Measurements from ENCODE around the gene CDK5RAP3.
A peak's percentile ranks its signal among the peaks of the same experiment; 100 is the strongest.

Gene CDK5RAP3

GRCh38 chr17:47948706-47949196 lies 22.2 kb upstream of the CDK5RAP3 start:
- no peak for DNase-seq (ENCODE audit: insufficient read length, low spot score)
- FAIRE-seq = no peak

- DNase-seq (ENCODE audit: insufficient read length, low spot score) (peak; percentile 60), FAIRE-seq (peak; percentile 83)
These were observed 21.6 kb upstream of the CDK5RAP3 start for GRCh38 chr17:47949197-47949759.

DNA sequence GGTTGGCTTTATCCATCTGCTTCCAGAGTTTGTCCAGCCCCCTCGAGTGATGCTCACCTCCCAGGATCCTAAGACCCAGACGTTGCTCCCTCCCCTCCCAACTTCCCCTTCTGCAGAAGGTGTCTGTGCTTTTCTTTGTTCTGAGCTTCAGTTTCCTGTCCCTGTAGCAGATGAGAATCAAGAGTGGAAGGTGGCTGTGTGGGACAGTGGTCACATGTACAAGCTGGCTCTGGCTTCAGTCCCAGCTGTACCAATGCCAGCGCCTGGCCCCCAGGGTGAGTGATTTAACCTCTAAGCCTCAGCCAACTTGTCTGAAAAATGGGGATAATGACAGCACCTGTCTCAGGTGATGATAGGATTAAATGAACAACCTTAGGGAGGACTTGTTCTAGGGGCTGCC lies 21.0 kb upstream of the CDK5RAP3 start:
- FAIRE-seq (peak; percentile 91), DNase-seq (ENCODE audit: insufficient read length, low spot score) (no peak)

- DNase-seq (ENCODE audit: insufficient read length, low spot score) = no peak
- no peak for FAIRE-seq
These were observed 20.5 kb upstream of the CDK5RAP3 start for GRCh38 chr17:47950448-47950847.

DNA sequence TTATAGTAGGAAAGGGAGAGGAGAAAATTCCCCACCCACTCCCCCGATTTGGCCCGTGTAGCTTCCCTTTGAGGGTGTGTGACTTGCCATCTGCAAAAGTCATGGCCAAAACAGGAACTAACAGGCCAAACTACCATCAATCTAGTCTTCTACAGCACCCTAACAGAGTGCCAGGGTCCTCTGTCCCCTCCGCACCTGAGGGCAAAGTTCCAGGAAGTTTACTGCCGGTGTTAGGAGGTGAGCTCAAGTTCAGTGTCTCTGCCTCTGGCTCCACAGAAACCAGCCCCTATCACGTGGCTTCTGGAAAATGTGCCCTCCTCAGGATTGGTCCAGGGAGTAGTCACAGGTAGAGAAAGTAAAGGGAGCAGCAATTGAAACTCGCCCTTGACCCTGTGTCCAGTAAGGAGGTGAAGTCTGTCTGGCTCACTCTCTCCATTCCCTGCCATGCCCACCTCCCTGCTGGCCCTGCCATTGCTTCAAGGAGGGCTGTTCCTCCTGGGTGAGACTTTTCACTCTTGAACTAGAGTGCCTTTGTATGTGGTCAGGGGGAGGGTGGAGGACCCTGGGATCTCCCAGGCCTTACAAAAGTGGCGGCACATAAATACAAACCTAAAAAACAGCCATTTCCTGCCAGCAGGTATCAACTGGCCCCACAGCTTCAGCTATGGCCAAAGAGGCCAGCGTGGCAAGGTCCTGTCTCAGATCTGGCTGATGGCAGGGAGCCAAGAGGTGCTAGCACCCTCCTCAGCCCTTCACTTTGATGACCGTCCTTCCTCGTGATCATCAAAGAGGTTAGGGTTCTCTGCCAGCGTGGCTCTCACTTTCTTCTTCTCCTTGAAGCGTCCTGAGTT lies 18.5 kb upstream of the CDK5RAP3 start:
- no peak for FAIRE-seq

GRCh38 chr17:47953909-47954308 lies 17.0 kb upstream of the CDK5RAP3 start:
- FAIRE-seq = no peak

More for the DNA sequence above, 18.5 kb upstream of the CDK5RAP3 start:
- DNase-seq (ENCODE audit: insufficient read length, low spot score) = no peak

DNA sequence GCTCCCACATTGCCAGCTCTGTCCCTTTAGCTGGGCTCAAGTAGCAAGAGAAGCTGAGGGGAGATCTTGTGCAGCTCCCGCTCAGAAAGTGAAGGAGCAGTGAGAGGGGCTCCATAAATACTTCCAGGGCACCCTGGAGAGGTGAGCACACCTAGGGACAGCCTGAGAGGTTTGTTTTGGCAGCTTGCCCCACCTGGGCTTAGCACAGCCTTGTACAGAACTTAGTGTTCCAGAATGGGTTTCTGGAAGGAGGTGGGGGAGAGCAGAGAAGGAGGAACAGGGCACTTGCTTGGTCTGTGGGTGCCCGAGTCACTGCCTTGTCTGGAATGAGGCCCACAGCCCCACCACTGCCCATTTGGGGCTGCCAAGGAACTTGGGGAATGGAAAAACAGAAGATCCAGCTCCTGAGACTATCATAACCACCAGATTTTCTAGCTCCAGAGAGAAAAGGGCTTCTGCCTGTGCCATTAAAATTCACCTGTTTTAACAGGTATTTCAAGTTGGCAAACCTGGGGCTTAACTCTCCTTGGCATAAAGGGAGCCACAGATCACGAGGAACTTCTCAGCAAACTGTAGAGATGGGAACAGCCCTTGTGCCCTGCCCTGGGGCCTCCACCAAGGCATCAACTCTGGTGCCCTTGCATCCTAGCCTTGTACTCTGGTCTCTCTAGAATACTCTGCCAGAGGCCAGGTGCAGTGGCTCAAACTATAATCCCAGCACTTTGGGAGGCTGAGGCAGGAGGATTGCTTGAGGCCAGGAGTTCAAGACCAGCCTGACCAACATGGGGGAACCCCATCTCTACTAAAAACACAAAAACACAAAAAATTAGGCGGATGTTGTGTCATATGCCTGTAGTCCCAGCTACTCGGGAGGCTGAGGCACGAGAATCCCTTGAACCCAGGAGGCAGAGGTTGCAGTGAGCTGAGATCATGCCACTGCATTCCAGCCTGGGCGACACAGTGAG lies 15.1 kb upstream of the CDK5RAP3 start:
- FAIRE-seq (no peak), DNase-seq (ENCODE audit: insufficient read length, low spot score) (no peak)

More at GRCh38 chr17:47953909-47954308, 17.0 kb upstream of the CDK5RAP3 start:
- no peak for DNase-seq (ENCODE audit: insufficient read length, low spot score)

DNA sequence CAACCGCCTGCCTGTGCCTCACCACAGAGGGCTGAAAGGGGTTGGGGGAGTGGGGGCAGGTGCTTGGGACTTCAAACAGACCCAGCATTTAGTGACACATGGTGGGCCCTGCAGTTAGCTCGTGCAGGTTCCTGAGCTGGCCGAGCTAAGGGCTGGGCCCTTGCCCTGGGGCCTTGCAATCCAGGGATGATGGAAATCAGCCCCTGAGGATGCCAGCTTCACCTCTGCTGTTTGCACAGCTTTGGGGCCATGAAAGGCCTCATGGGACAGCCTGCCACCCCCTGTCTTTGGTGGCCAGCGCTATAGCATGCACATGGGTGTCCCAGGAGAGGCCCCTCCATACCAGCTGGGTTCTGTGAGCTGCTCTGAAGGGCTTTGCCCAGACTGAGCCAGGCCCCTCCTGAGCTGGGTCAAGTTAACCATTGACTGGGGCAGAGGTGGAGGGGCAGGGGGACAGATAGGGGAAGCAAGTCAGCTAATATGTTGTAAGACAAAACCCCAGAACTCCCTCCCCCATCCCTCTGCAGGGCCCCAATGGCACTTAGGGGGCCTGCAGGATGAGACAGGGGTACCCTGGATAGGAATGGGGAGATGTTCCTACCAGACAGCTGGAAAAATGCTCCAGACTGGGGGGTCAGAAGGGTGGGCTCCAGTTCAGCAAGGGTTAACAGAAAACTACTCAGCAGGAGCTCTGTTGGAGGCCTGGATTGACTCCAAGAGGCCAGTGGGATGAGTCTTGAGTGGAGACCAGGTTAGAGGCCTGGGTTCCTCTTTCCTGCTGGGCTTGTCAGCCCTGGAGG lies 13.9 kb upstream of the CDK5RAP3 start:
- FAIRE-seq = no peak

GRCh38 chr17:47957591-47958490 lies 13.1 kb upstream of the CDK5RAP3 start, which contains the start of gene PRR15L:
Gene PRR15L, minus strand, starts transcription at chr17:47957883. Its CDS starts 4,649 bp downstream, at chr17:47953234.
- DNase-seq (ENCODE audit: insufficient read length, low spot score) = no peak
- no peak for FAIRE-seq

More for the DNA sequence above, 13.9 kb upstream of the CDK5RAP3 start:
- no peak for DNase-seq (ENCODE audit: insufficient read length, low spot score)

DNA sequence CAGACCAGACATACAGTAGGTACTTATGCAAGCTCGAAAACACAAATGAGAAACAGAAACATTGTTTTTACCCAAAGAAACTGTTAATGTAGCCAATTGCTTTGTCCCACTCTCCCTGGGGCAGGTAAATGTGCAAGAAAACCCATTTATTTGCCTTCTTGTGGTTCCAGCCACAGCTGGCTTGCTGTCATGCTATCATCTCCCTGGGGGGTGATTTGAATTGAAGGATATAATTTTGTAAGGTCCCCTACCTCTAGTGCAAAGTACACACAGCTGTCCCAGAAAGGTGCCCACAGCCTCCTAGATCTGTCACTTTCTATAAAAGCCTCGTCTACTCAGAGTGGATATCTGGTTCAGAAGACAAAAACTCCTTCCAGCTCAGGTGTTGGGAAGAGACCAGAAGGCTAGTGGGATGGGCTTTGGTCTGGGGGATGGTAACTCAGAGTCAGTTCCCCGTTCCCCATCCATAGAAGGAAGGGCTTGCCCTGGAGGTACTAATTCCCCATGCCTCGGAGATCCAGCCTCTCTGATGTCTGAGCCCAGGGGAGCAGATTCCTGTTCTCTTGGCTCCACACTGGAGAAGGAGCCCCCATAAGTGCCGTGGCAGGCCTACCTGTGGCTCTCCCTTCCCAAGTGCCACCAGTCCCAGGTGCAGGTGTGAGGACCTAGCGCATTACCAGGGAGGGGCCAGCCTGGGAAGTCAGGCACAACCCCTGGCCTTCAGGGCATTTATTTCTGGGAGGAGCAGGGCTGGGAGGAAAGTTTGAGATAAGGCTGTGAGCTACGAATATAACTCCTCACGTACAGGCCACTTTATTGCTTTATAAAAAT lies 10.9 kb upstream of the CDK5RAP3 start:
- no peak for FAIRE-seq
- DNase-seq (ENCODE audit: insufficient read length, low spot score) = no peak

- DNase-seq (ENCODE audit: insufficient read length, low spot score) (no peak), FAIRE-seq (no peak)
These were observed 9.5 kb upstream of the CDK5RAP3 start for GRCh38 chr17:47961406-47961805.

DNA sequence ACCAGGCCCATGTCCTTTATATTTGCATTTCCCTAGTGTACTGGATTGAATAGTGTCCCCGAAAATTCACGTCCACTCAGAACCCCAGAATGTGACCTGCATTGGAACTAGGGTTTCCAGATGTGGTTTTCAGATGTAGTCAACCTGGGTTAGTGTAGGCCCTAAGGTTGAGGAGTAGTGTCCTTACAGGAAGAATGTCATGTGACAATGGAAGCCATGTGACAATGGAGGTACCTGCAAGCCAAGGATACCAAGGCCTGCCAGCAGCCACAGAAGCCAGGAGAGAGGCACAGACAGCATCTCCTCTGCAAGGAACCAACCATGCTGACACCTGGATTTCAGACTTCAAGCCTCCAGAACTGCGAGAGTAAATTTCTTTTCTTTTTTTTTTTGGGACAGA lies 8.0 kb upstream of the CDK5RAP3 start:
- FAIRE-seq (no peak), DNase-seq (ENCODE audit: insufficient read length, low spot score) (no peak)

DNA sequence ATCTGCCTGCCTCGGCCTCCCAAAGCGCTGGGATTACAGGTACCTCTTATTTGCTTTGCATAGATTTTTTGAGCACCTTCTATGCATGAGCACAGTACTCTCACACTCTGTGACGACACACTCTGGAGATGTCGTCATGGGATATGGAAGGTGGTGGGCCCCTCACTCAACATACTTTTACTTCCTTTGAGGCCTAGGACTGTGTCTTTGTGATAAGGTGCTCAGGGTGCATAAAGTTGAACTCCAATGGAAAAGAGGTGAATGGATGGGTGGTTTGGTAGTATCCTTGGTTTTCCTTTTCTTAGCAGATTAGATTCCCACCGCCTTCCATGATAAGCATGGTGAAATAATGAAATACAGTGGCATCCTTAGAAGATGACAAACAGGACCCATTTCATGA lies 6.1 kb upstream of the CDK5RAP3 start:
- FAIRE-seq = no peak
- no peak for DNase-seq (ENCODE audit: insufficient read length, low spot score)

GRCh38 chr17:47966079-47966519 lies 4.8 kb upstream of the CDK5RAP3 start:
- DNase-seq (ENCODE audit: insufficient read length, low spot score) (no peak), FAIRE-seq (no peak)

GRCh38 chr17:47967607-47968252 lies 3.2 kb upstream of the CDK5RAP3 start:
- DNase-seq (ENCODE audit: insufficient read length, low spot score) = no peak

GRCh38 chr17:47968836-47969235 lies 2.1 kb upstream of the CDK5RAP3 start:
- no peak for DNase-seq (ENCODE audit: insufficient read length, low spot score)
- no peak for FAIRE-seq

More at GRCh38 chr17:47967607-47968252, 3.2 kb upstream of the CDK5RAP3 start:
- FAIRE-seq = no peak

GRCh38 chr17:47969930-47970724 lies 786 bp upstream of the CDK5RAP3 start:
- FAIRE-seq (peak; percentile 40), DNase-seq (ENCODE audit: insufficient read length, low spot score) (no peak)

Measured in GM19239 (cell line).